Osteocyte (in vitro differentiated cells): ENCODE data around the gene MADCAM1. TPM values are rescaled to one million over a fixed set of nuclear protein-coding genes. Genes with fewer than 3 reads are reported as not detected.
A peak's percentile ranks its signal among the peaks of the same experiment; 100 is the strongest.

Experiments
- DNase-seq: peaks from one replicate; pipeline ENCODE4 v3.0.0; 2021; ENCODE audit warnings: mixed read lengths; ENCODE audit not compliant: unreplicated experiment; ENCODE audit errors: extremely low spot score
- H3K27ac Mint-ChIP-seq: one replicate; pipeline ENCODE4 v1.8.0; 2021; ENCODE audit warnings: mild to moderate bottlenecking, mixed read lengths; ENCODE audit not compliant: unreplicated experiment
- H3K27me3 Mint-ChIP-seq: one replicate; pipeline ENCODE4 v1.8.0; 2021; ENCODE audit warnings: mixed read lengths; ENCODE audit not compliant: unreplicated experiment
- H3K36me3 Mint-ChIP-seq: one replicate; pipeline ENCODE4 v1.8.0; 2021; ENCODE audit warnings: mixed read lengths; ENCODE audit not compliant: unreplicated experiment
- H3K4me1 Mint-ChIP-seq: one replicate; pipeline ENCODE4 v1.8.0; 2021; ENCODE audit warnings: mixed read lengths; ENCODE audit not compliant: unreplicated experiment
- H3K4me3 Mint-ChIP-seq: one replicate; pipeline ENCODE4 v1.8.0; 2021; ENCODE audit warnings: mild to moderate bottlenecking, moderate library complexity, mixed read lengths; ENCODE audit not compliant: unreplicated experiment
- H3K9me3 Mint-ChIP-seq: one replicate; pipeline ENCODE4 v1.8.0; 2021; ENCODE audit warnings: mixed read lengths; ENCODE audit not compliant: unreplicated experiment
- total RNA-seq: library from RNA; stranded (reverse); gene quantifications from 2 replicates; pipeline ENCODE4 v1.2.1, GENCODE V29; 2021
- TF ChIP-seq, protein P1 (sequence below): fragments of 200-600 bp; sonication (generic); IDR thresholded peaks from 2 replicates; pipeline ENCODE4 v1.5.0; 2021; ENCODE audit warnings: antibody characterized with exemption, mild to moderate bottlenecking, moderate library complexity

MADCAM1 gene
- total RNA-seq, 1 donor from 2014 or later: 1.3 TPM

DNA sequence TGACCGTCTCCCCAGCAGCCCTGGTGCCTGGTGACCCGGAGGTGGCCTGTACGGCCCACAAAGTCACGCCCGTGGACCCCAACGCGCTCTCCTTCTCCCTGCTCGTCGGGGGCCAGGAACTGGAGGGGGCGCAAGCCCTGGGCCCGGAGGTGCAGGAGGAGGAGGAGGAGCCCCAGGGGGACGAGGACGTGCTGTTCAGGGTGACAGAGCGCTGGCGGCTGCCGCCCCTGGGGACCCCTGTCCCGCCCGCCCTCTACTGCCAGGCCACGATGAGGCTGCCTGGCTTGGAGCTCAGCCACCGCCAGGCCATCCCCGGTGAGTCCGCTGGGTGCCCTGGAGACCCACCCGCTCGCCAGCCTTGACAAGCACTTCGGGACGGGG is 2.2 kb downstream of the MADCAM1 start:
- no peak for DNase-seq
- Mint-ChIP-seq H3K9me3 (no peaks in the 10 kb centered on the region), H3K27me3 (peaks cover 16% of the 10 kb centered on the region), H3K36me3 (no peaks in the 10 kb centered on the region), H3K4me1 (no peaks in the 10 kb centered on the region), H3K27ac (no peak overlapping the region), H3K4me3 (no peak overlapping the region)
- TF ChIP-seq, protein P1, sequence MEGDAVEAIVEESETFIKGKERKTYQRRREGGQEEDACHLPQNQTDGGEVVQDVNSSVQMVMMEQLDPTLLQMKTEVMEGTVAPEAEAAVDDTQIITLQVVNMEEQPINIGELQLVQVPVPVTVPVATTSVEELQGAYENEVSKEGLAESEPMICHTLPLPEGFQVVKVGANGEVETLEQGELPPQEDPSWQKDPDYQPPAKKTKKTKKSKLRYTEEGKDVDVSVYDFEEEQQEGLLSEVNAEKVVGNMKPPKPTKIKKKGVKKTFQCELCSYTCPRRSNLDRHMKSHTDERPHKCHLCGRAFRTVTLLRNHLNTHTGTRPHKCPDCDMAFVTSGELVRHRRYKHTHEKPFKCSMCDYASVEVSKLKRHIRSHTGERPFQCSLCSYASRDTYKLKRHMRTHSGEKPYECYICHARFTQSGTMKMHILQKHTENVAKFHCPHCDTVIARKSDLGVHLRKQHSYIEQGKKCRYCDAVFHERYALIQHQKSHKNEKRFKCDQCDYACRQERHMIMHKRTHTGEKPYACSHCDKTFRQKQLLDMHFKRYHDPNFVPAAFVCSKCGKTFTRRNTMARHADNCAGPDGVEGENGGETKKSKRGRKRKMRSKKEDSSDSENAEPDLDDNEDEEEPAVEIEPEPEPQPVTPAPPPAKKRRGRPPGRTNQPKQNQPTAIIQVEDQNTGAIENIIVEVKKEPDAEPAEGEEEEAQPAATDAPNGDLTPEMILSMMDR: no peak

DNA sequence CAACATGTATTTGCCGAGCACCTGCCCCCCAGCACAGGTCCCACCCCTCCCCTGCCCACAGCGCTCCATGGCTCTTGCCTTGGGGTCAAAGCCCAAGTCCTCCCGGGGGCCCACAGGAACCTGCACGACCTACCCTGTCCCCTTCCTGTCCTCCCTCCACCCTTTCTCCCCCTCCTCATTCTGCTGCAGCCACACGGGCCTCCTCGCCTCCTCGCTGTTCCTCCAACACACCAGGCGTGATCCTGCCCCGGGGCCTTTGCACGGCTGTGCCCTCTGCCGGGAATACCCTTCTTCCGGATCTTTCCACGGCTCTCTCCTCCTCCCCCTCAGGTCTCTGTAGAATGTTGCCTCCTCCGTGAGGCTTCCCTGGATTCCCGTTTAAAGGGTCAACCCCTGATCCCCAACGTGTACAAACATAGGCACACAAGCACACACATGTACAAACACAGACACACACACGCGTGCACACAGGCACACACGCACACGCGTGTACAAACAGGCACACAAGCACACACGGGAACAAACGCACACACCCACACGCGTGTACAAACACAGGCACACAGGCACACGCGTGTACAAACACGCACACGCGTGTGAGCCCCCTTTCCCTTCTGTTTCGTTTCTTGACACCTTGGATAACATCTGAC is 2.8 kb downstream of the MADCAM1 start:
- Mint-ChIP-seq H3K36me3 (no peaks in the 10 kb centered on the region), H3K4me1 (no peaks in the 10 kb centered on the region), H3K9me3 (no peaks in the 10 kb centered on the region), H3K27me3 (peaks cover 16% of the 10 kb centered on the region), H3K4me3 (no peak overlapping the region), H3K27ac (no peak overlapping the region)
- DNase-seq: no peak
- TF ChIP-seq, protein P1: no peak

DNA sequence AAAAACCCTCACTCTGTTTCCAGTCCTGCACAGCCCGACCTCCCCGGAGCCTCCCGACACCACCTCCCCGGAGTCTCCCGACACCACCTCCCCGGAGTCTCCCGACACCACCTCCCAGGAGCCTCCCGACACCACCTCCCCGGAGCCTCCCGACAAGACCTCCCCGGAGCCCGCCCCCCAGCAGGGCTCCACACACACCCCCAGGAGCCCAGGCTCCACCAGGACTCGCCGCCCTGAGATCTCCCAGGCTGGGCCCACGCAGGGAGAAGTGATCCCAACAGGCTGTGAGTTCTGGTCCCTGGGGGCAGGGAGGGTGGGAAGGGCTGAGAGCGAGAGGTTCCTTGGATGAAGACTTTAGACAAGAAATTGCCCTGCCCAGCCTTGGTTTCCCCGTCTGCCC is 5.4 kb downstream of the MADCAM1 start:
- Mint-ChIP-seq H3K27ac (no peak overlapping the region), H3K4me3 (no peak overlapping the region)

DNA sequence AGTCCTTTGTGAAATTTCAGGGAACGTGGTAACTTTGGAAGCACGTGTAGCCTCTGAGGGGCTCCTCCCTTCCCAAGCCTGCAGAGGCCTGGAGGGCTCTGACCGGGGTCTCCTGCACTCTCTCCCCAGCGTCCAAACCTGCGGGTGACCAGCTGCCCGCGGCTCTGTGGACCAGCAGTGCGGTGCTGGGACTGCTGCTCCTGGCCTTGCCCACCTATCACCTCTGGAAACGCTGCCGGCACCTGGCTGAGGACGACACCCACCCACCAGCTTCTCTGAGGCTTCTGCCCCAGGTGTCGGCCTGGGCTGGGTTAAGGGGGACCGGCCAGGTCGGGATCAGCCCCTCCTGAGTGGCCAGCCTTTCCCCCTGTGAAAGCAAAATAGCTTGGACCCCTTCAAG is 8.3 kb downstream of the MADCAM1 start:
- Mint-ChIP-seq H3K4me3 (no peak overlapping the region), H3K27ac (no peak overlapping the region), H3K9me3 (no peaks in the 10 kb centered on the region), H3K36me3 (peaks cover 4% of the 10 kb centered on the region), H3K4me1 (peaks cover 19% of the 10 kb centered on the region), H3K27me3 (peaks cover under 1% of the 10 kb centered on the region)
- TF ChIP-seq, protein P1: no peak
- no peak for DNase-seq

More for the DNA sequence above, 5.4 kb downstream of the MADCAM1 start:
- Mint-ChIP-seq H3K9me3 (no peaks in the 10 kb centered on the region), H3K27me3 (peaks cover 13% of the 10 kb centered on the region), H3K4me1 (peaks cover 6% of the 10 kb centered on the region), H3K36me3 (no peaks in the 10 kb centered on the region)
- TF ChIP-seq, protein P1: no peak
- DNase-seq: no peak

DNA sequence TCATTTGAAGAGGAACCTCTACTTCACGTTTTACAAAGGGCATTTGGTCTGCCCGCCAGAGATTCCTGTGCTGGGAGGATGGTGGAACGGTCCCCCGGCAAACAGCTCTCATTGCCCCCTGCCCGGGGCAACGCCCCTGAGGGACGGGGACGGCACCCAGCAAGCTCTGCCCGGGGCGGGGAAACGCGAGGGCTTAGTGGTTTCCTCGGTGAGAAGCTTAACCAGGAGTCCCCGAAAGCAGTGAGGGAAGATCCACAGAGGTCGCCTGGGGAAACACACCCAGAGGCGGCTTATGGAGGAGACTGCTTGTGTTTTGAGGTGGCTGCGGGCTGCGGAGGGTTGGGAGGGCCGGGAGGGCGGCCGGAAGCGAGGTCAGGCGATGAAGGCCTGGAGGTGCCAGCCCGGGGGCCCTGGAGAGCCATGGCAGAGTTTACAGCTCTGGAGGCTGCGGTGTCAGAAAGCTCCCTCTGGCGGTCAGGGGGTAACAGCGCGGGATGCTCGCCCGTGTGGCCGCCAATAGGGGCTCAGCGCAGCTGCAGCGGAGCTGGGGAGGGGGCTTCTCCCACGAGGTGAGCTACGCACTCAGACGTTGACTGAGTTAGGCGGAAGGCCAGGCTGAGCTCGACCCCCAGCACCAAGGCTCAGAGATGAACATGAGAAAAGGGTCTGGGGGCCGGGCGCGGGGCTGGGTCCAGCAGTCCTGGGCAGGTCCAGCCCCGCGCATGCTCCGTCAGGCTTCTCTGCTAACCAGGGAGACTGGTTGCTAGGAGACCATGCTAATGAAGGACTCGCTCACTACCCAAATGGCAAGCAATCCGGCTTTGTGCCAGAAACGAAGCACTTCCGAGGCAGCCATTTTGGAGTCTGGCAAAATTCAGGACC is 10.4 kb downstream of the MADCAM1 start:
- TF ChIP-seq, protein P1: peak; percentile 99
- Mint-ChIP-seq H3K27me3 (no peaks in the 10 kb centered on the region), H3K27ac (peak overlapping the region; percentile 96), H3K9me3 (no peaks in the 10 kb centered on the region), H3K4me3 (peak overlapping the region; percentile 84), H3K4me1 (peaks cover 29% of the 10 kb centered on the region), H3K36me3 (peaks cover 4% of the 10 kb centered on the region)
- peak; percentile 96 for DNase-seq
